ENCODE results near the gene SUN2. TPM values are rescaled to one million over a fixed set of nuclear protein-coding genes. Genes with fewer than 3 reads are reported as not detected.

SUN2 gene
- total RNA-seq, 1 donor from 2014 or later: 40.2 TPM

DNA sequence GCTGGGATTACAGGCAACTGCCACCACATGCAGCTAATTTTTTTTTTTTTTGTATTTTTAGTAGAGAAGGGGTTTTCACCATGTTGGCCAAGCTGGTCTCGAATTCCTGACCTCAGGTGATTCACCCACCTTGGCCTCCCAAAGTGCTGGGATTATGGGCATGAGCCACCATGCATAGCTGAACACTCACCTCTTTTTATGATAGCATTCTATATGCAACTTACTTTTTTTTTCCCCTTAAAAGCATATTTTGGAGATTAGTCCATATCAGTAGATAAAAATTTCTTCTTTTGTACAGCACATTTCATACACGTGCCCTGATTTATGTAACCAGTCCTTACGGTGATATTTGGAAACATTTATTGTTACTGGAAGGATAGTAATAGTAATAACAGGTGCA lies 35.4 kb downstream of the SUN2 start:
- Histone ChIP-seq H3K4me1 (ENCODE audit: control insufficient read depth in 3 of 3, insufficient read depth in 3 of 3, low read length in 3 of 3) (peaks cover 3 to 11% (median 8%) of the 10 kb centered on the region in 3 donors), H3K27me3 (ENCODE audit: control insufficient read depth in 3 of 3, insufficient read depth in 3 of 3, low read length in 3 of 3) (no peaks in the 10 kb centered on the region), H3K4me3 (ENCODE audit: low read length in 3 of 3) (no peak overlapping the region), H3K27ac (ENCODE audit: low read depth, low read length) (no peak overlapping the region), H3K9ac (ENCODE audit: low read depth in 1 of 3, low read length in 3 of 3) (no peak overlapping the region), H3K9me3 (ENCODE audit: control insufficient read depth in 3 of 3, low read length in 3 of 3) (no peaks in the 10 kb centered on the region), H3K36me3 (ENCODE audit: control insufficient read depth in 3 of 3, insufficient read depth in 3 of 3, low read length in 3 of 3) (peaks cover 55 to 66% (median 60%) of the 10 kb centered on the region in 3 donors)

DNA sequence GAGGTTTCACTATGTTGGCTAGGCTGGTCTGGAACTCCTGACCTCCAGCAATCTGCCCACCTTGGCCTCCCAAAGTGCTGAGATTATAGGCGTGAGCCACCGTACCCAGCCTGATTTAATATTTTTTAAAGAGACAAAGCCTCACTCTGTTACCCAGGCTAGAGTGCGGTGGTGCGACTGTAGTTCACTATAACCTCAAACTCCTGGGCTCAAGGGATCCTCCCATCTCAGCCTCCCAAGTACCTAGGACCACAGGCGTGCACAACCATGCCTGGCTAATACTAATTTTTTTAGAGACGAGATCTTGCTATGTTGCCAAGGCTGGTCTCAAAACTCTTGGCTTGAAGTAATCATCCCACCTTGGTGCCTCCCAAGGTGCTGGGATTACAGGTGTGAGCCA lies 36.6 kb downstream of the SUN2 start:
- no peaks in the 10 kb centered on the region for H3K9me3 ChIP-seq (ENCODE audit: control insufficient read depth in 3 of 3, low read length in 3 of 3)
- peaks cover 8 to 22% (median 20%) of the 10 kb centered on the region in 3 donors for H3K4me1 ChIP-seq (ENCODE audit: control insufficient read depth in 3 of 3, insufficient read depth in 3 of 3, low read length in 3 of 3)
- H3K36me3 ChIP-seq (ENCODE audit: control insufficient read depth in 3 of 3, insufficient read depth in 3 of 3, low read length in 3 of 3): peaks cover 47 to 55% (median 48%) of the 10 kb centered on the region in 3 donors
- H3K27me3 ChIP-seq (ENCODE audit: control insufficient read depth in 3 of 3, insufficient read depth in 3 of 3, low read length in 3 of 3): no peaks in the 10 kb centered on the region
- no peak overlapping the region for H3K27ac ChIP-seq (ENCODE audit: low read depth, low read length)
- H3K4me3 ChIP-seq (ENCODE audit: low read length in 3 of 3): no peak overlapping the region
- no peak overlapping the region for H3K9ac ChIP-seq (ENCODE audit: low read depth in 1 of 3, low read length in 3 of 3)

DNA sequence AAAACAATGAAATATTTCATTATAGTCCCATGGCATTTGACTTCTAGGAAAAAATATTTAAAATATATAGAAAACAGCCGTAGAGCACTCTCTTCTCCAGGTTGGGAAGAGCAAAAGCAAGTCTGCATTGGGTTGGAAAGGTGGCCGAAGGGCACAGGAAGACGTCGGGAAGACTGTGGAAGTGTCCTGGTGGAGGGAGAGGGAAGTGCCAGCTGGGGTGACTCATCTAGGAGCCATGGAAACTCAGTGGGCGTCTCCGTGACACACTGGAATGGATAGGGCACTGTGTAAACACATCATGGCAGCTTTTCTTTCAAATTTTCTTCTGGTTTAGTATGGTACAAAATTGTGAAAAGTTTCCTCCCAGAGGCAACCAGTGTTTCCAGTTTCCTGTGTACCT lies 37.4 kb downstream of the SUN2 start:
- Histone ChIP-seq H3K9me3 (ENCODE audit: control insufficient read depth in 3 of 3, low read length in 3 of 3) (no peaks in the 10 kb centered on the region), H3K4me3 (ENCODE audit: low read length in 3 of 3) (no peak overlapping the region), H3K9ac (ENCODE audit: low read depth in 1 of 3, low read length in 3 of 3) (no peak overlapping the region), H3K27ac (ENCODE audit: low read depth, low read length) (peak overlapping the region; percentile 37), H3K4me1 (ENCODE audit: control insufficient read depth in 3 of 3, insufficient read depth in 3 of 3, low read length in 3 of 3) (peaks cover 10 to 29% (median 25%) of the 10 kb centered on the region in 3 donors), H3K27me3 (ENCODE audit: control insufficient read depth in 3 of 3, insufficient read depth in 3 of 3, low read length in 3 of 3) (no peaks in the 10 kb centered on the region), H3K36me3 (ENCODE audit: control insufficient read depth in 3 of 3, insufficient read depth in 3 of 3, low read length in 3 of 3) (peaks cover 40 to 47% (median 43%) of the 10 kb centered on the region in 3 donors)

DNA sequence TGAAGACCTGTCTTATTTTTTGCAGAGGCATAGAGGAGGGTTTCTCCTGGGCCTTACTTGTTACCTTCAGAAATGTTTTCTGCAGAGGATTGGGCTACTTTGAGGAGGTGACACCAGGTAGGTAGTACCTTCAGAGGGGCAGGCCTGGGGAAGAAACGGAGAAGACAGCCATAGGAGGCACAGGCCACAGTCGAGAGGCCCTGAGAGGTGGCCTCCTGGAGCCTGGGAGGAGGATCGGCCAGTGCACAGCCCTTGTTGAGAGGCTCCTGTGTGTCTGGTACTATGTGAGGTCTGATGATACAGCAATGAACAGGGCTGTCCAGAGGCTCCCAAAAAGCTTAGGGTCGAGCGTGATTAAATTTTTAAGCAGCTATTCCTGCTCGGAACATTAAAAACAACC lies 38.6 kb downstream of the SUN2 start:
- Histone ChIP-seq H3K27me3 (ENCODE audit: control insufficient read depth in 3 of 3, insufficient read depth in 3 of 3, low read length in 3 of 3) (no peaks in the 10 kb centered on the region), H3K36me3 (ENCODE audit: control insufficient read depth in 3 of 3, insufficient read depth in 3 of 3, low read length in 3 of 3) (peaks cover 31 to 40% (median 32%) of the 10 kb centered on the region in 3 donors), H3K27ac (ENCODE audit: low read depth, low read length) (no peak overlapping the region), H3K4me3 (ENCODE audit: low read length in 3 of 3) (no peak overlapping the region), H3K4me1 (ENCODE audit: control insufficient read depth in 3 of 3, insufficient read depth in 3 of 3, low read length in 3 of 3) (peaks cover 20 to 41% (median 36%) of the 10 kb centered on the region in 3 donors), H3K9ac (ENCODE audit: low read depth in 1 of 3, low read length in 3 of 3) (no peak overlapping the region), H3K9me3 (ENCODE audit: control insufficient read depth in 3 of 3, low read length in 3 of 3) (no peaks in the 10 kb centered on the region)

DNA sequence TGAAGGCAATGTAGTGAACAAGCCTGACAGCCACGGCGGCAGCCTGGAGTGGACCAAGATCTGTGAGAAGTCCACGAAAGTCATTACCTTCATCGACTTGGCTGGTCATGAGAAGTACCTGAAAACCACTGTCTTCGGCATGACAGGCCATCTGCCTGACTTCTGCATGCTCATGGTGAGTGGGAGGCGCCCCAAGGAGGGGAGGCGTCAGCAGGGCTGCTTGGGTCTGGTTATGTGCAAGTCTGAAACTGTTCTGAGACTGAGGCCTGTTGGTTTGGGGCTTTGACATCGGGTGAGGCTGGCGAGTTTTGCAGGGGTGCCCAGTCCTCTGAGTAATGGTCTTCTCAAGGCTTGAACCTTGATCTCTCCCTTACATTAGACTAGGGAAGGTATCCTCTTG lies 39.0 kb downstream of the SUN2 start:
- Histone ChIP-seq H3K4me1 (ENCODE audit: control insufficient read depth in 3 of 3, insufficient read depth in 3 of 3, low read length in 3 of 3) (peaks cover 22 to 45% (median 40%) of the 10 kb centered on the region in 3 donors), H3K9me3 (ENCODE audit: control insufficient read depth in 3 of 3, low read length in 3 of 3) (no peaks in the 10 kb centered on the region), H3K27ac (ENCODE audit: low read depth, low read length) (no peak overlapping the region), H3K9ac (ENCODE audit: low read depth in 1 of 3, low read length in 3 of 3) (peak overlapping the region in 1 of 3 donors; percentile 8), H3K36me3 (ENCODE audit: control insufficient read depth in 3 of 3, insufficient read depth in 3 of 3, low read length in 3 of 3) (peaks cover 28 to 37% (median 29%) of the 10 kb centered on the region in 3 donors), H3K4me3 (ENCODE audit: low read length in 3 of 3) (no peak overlapping the region), H3K27me3 (ENCODE audit: control insufficient read depth in 3 of 3, insufficient read depth in 3 of 3, low read length in 3 of 3) (no peaks in the 10 kb centered on the region)

DNA sequence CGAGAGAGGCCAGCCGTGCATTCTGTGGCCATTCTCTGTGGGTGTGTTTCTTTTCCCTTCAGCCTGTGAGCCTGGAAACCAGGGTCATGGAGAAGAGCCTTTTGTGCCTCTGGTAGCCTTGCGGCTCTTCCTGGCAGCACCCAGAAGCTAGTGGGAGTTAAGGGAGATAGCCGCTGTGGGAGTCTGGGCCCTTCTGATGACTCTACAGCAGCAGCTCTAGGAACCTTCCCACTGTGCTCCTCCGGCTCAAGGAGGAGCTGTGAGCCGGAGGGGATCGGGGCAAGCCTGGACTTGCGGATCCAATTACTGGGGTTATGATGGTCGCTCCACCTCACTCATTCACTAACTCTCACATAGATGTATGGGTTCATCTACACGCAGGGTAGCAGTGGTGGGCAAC lies 39.5 kb downstream of the SUN2 start:
- no peak overlapping the region for H3K27ac ChIP-seq (ENCODE audit: low read depth, low read length)
- H3K4me1 ChIP-seq (ENCODE audit: control insufficient read depth in 3 of 3, insufficient read depth in 3 of 3, low read length in 3 of 3): peaks cover 22 to 45% (median 40%) of the 10 kb centered on the region in 3 donors
- peaks cover 24 to 33% (median 25%) of the 10 kb centered on the region in 3 donors for H3K36me3 ChIP-seq (ENCODE audit: control insufficient read depth in 3 of 3, insufficient read depth in 3 of 3, low read length in 3 of 3)
- no peak overlapping the region for H3K4me3 ChIP-seq (ENCODE audit: low read length in 3 of 3)
- no peak overlapping the region for H3K9ac ChIP-seq (ENCODE audit: low read depth in 1 of 3, low read length in 3 of 3)
- H3K27me3 ChIP-seq (ENCODE audit: control insufficient read depth in 3 of 3, insufficient read depth in 3 of 3, low read length in 3 of 3): no peaks in the 10 kb centered on the region
- no peaks in the 10 kb centered on the region for H3K9me3 ChIP-seq (ENCODE audit: control insufficient read depth in 3 of 3, low read length in 3 of 3)

DNA sequence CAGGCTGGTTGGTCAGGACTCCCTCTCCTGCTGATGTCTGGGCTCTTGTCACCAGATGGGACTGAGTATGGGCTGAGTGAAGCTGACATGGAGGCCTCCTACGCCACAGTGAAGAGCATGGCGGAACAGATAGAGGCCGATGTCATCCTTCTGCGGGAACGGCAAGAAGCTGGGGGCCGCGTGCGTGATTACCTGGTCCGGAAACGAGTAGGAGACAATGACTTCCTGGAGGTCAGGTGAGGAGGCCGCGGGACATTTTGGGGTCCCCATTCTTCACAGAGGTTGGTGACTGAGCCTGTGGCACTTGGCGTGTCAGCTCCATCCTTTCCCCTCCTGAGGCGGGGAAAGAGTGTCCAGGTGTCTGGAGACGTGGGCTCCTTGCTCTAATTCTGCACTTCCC lies 39.9 kb downstream of the SUN2 start:
- Histone ChIP-seq H3K9me3 (ENCODE audit: control insufficient read depth in 3 of 3, low read length in 3 of 3) (no peaks in the 10 kb centered on the region), H3K4me3 (ENCODE audit: low read length in 3 of 3) (no peak overlapping the region), H3K27me3 (ENCODE audit: control insufficient read depth in 3 of 3, insufficient read depth in 3 of 3, low read length in 3 of 3) (no peaks in the 10 kb centered on the region), H3K36me3 (ENCODE audit: control insufficient read depth in 3 of 3, insufficient read depth in 3 of 3, low read length in 3 of 3) (peaks cover 24 to 32% (median 25%) of the 10 kb centered on the region in 3 donors), H3K9ac (ENCODE audit: low read depth in 1 of 3, low read length in 3 of 3) (no peak overlapping the region), H3K27ac (ENCODE audit: low read depth, low read length) (no peak overlapping the region), H3K4me1 (ENCODE audit: control insufficient read depth in 3 of 3, insufficient read depth in 3 of 3, low read length in 3 of 3) (peaks cover 22 to 45% (median 40%) of the 10 kb centered on the region in 3 donors)

DNA sequence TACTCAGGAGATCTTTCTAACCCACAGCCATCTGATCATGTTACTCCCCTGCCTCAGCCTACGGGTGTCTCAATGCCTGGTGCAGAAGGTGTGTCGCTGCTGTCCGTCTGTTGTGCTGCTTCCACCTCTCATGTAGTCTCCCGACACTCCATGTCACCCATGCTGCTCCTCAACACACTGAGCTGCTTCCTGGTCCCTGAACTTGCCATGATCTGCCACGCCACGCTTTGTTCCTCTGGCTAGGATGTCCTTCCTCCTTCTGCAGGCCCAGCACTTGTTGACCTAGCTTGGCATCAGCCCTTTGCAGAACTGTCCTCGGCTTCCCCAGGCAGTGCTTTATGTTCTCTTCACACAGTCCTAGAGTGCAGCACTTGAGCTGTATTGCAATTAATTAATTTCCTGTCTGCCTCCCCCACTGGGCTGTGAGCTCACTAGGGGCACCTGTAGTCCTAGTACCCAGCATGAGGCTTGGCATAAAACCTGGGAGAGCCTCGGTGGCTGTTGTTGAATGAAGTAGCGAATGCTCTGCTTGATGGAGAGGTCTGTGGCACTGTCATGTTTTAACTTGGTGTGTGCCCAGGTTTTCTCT lies 40.5 kb downstream of the SUN2 start:
- Histone ChIP-seq H3K27ac (ENCODE audit: low read depth, low read length) (peak overlapping the region; percentile 26), H3K27me3 (ENCODE audit: control insufficient read depth in 3 of 3, insufficient read depth in 3 of 3, low read length in 3 of 3) (no peaks in the 10 kb centered on the region), H3K4me1 (ENCODE audit: control insufficient read depth in 3 of 3, insufficient read depth in 3 of 3, low read length in 3 of 3) (peaks cover 22 to 45% (median 40%) of the 10 kb centered on the region in 3 donors), H3K9ac (ENCODE audit: low read depth in 1 of 3, low read length in 3 of 3) (peak overlapping the region in 1 of 3 donors; percentile 40), H3K4me3 (ENCODE audit: low read length in 3 of 3) (peak overlapping the region in 1 of 3 donors; percentile 41), H3K36me3 (ENCODE audit: control insufficient read depth in 3 of 3, insufficient read depth in 3 of 3, low read length in 3 of 3) (peaks cover 24 to 33% (median 28%) of the 10 kb centered on the region in 3 donors), H3K9me3 (ENCODE audit: control insufficient read depth in 3 of 3, low read length in 3 of 3) (no peaks in the 10 kb centered on the region)

DNA sequence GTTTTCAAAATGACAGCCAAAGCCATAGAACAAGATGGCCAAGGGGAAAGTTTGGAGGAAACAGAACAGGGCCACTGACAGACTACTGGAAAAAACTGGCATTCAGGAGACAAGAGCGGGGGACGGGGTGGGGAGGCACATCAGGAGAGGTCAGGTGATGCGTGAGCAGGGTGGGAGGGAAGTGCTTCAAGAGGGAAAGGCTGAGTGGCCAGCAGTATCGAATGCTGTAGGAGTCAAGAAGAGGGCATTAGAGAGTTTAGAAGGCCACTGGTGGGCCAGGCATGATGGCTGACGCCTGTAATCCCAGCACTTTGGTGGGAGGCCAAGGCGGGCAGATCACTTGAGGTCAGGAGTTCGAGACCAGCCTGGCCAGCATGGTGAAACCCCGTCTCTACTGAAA lies 41.9 kb downstream of the SUN2 start:
- Histone ChIP-seq H3K4me1 (ENCODE audit: control insufficient read depth in 3 of 3, insufficient read depth in 3 of 3, low read length in 3 of 3) (peaks cover 22 to 49% (median 40%) of the 10 kb centered on the region in 3 donors), H3K36me3 (ENCODE audit: control insufficient read depth in 3 of 3, insufficient read depth in 3 of 3, low read length in 3 of 3) (peaks cover 24 to 34% (median 32%) of the 10 kb centered on the region in 3 donors), H3K27ac (ENCODE audit: low read depth, low read length) (no peak overlapping the region)

DNA sequence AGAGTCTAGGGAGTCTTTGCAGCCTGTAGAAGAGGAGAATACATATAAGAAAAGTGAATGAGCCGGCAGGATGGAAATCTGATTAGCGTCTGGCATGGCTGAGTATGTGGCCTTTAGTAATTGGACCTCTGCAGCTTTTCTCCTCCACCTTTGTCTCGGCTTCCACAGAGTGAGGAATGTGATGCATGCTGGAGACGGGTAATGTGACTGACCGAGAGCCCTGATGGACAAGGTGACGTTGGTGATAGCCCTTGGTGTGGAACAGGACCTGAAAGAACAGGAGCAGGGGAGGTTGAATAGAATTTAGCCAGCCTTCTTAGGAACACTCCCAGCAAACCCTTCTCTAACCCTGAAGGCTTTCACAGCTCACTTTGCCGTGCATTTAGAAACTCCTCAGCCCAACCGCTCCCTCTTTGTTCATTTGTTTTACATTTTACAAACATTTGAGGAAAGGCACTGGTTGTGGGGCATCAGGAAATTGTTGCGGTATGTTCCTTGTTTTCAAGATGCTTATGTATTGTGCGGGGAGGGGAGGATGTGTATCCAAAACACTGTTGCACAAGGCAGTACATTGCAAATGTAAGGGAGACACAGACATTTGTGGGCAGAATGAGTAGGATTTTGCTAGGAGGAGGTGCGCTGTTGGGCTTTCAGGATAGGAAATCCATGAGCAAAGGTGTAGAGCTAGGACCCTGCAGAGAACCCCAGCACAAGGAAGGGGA lies 43.2 kb downstream of the SUN2 start:
- Histone ChIP-seq H3K4me1 (ENCODE audit: control insufficient read depth in 3 of 3, insufficient read depth in 3 of 3, low read length in 3 of 3) (peaks cover 30 to 56% (median 46%) of the 10 kb centered on the region in 3 donors), H3K27ac (ENCODE audit: low read depth, low read length) (no peak overlapping the region), H3K9me3 (ENCODE audit: control insufficient read depth in 3 of 3, low read length in 3 of 3) (no peaks in the 10 kb centered on the region), H3K27me3 (ENCODE audit: control insufficient read depth in 3 of 3, insufficient read depth in 3 of 3, low read length in 3 of 3) (no peaks in the 10 kb centered on the region), H3K9ac (ENCODE audit: low read depth in 1 of 3, low read length in 3 of 3) (peak overlapping the region in 2 of 3 donors; percentile 32 to 33), H3K36me3 (ENCODE audit: control insufficient read depth in 3 of 3, insufficient read depth in 3 of 3, low read length in 3 of 3) (peaks cover 24 to 31% (median 29%) of the 10 kb centered on the region in 3 donors), H3K4me3 (ENCODE audit: low read length in 3 of 3) (peak overlapping the region in 1 of 3 donors; percentile 17)

More for the DNA sequence above, 41.9 kb downstream of the SUN2 start:
- Histone ChIP-seq H3K27me3 (ENCODE audit: control insufficient read depth in 3 of 3, insufficient read depth in 3 of 3, low read length in 3 of 3) (no peaks in the 10 kb centered on the region), H3K4me3 (ENCODE audit: low read length in 3 of 3) (no peak overlapping the region), H3K9me3 (ENCODE audit: control insufficient read depth in 3 of 3, low read length in 3 of 3) (no peaks in the 10 kb centered on the region), H3K9ac (ENCODE audit: low read depth in 1 of 3, low read length in 3 of 3) (no peak overlapping the region)
